ENCODE results near the gene BDH2. TPM values are rescaled to one million over a fixed set of nuclear protein-coding genes. Genes with fewer than 3 reads are reported as not detected.
A peak's percentile ranks its signal among the peaks of the same experiment; 100 is the strongest.

Gene BDH2
- polyA plus RNA-seq, 3 donors, result 183 to 218 (median 202) TPM

GRCh38 chr4:103098341-103098740 is 1.3 kb downstream of the BDH2 start:
- peak in 1 of 11 donors; percentile 6 for DNase-seq (ENCODE audit: extremely low read depth in 1 of 11, low read depth in 9 of 11, low spot score in 4 of 11)

- no peak for DNase-seq (ENCODE audit: extremely low read depth in 1 of 11, low read depth in 9 of 11, low spot score in 4 of 11)
Measured at GRCh38 chr4:103097112-103097511, 2.5 kb downstream of the BDH2 start.

GRCh38 chr4:103095080-103095479 is 4.6 kb downstream of the BDH2 start:
- DNase-seq (ENCODE audit: extremely low read depth in 1 of 11, low read depth in 9 of 11, low spot score in 4 of 11), result no peak

GRCh38 chr4:103092245-103092644 is 7.4 kb downstream of the BDH2 start:
- no peak for DNase-seq (ENCODE audit: extremely low read depth in 1 of 11, low read depth in 9 of 11, low spot score in 4 of 11)

GRCh38 chr4:103091601-103092223 is 7.9 kb downstream of the BDH2 start:
- DNase-seq (ENCODE audit: extremely low read depth in 1 of 11, low read depth in 9 of 11, low spot score in 4 of 11), result peak in 5 of 11 donors; percentile 30 to 51 (median 38)

GRCh38 chr4:103089481-103089880 is 10.2 kb downstream of the BDH2 start:
- no peak for DNase-seq (ENCODE audit: extremely low read depth in 1 of 11, low read depth in 9 of 11, low spot score in 4 of 11)

- no peak for DNase-seq (ENCODE audit: extremely low read depth in 1 of 11, low read depth in 9 of 11, low spot score in 4 of 11)
Measured at GRCh38 chr4:103086551-103086950, 13.1 kb downstream of the BDH2 start.

- no peak for DNase-seq (ENCODE audit: extremely low read depth in 1 of 11, low read depth in 9 of 11, low spot score in 4 of 11)
Measured at GRCh38 chr4:103085555-103086196, 14.0 kb downstream of the BDH2 start.

GRCh38 chr4:103079621-103080020 is 20.0 kb downstream of the BDH2 start:
- no peak for DNase-seq (ENCODE audit: extremely low read depth in 1 of 11, low read depth in 9 of 11, low spot score in 4 of 11)

GRCh38 chr4:103076747-103077347 is 22.8 kb downstream of the BDH2 start, which contains the start of gene SLC9B2:
Gene SLC9B2 (minus strand): TSS chr4:103076761. CDS start chr4:103067550, 9,211 bp downstream.
- no peak for DNase-seq (ENCODE audit: extremely low read depth in 1 of 11, low read depth in 9 of 11, low spot score in 4 of 11)

- peak in 6 of 11 donors; percentile 24 to 55 (median 32) for DNase-seq (ENCODE audit: extremely low read depth in 1 of 11, low read depth in 9 of 11, low spot score in 4 of 11)
Measured at GRCh38 chr4:103075894-103076746, 23.5 kb downstream of the BDH2 start.

- DNase-seq (ENCODE audit: extremely low read depth in 1 of 11, low read depth in 9 of 11, low spot score in 4 of 11), result peak in 1 of 11 donors; percentile 6
Measured at GRCh38 chr4:103075435-103075893, 24.2 kb downstream of the BDH2 start.

- no peak for DNase-seq (ENCODE audit: extremely low read depth in 1 of 11, low read depth in 9 of 11, low spot score in 4 of 11)
Measured at GRCh38 chr4:103074744-103075434, 24.7 kb downstream of the BDH2 start.

GRCh38 chr4:103073792-103074438 is 25.7 kb downstream of the BDH2 start:
- no peak for DNase-seq (ENCODE audit: extremely low read depth in 1 of 11, low read depth in 9 of 11, low spot score in 4 of 11)

GRCh38 chr4:103067841-103068547 is 31.6 kb downstream of the BDH2 start:
- DNase-seq (ENCODE audit: extremely low read depth in 1 of 11, low read depth in 9 of 11, low spot score in 4 of 11), result no peak

- no peak for DNase-seq (ENCODE audit: extremely low read depth in 1 of 11, low read depth in 9 of 11, low spot score in 4 of 11)
Measured at GRCh38 chr4:103060453-103061148, 39.0 kb downstream of the BDH2 start.

GRCh38 chr4:103054030-103054429 is 45.6 kb downstream of the BDH2 start:
- no peak for DNase-seq (ENCODE audit: extremely low read depth in 1 of 11, low read depth in 9 of 11, low spot score in 4 of 11)

All from renal cortex interstitium (tissue), 11 donors.